ENCODE results near the gene SMIM38. TPM values are rescaled to one million over a fixed set of nuclear protein-coding genes. Genes with fewer than 3 reads are reported as not detected.

The SMIM38 gene
- total RNA-seq, 1 experiment from 2014 or later = 0.54 TPM

- H4K20me1 ChIP-seq (ENCODE audit: insufficient read depth) = no peaks in the 10 kb centered on the region
- DNase-seq (ENCODE audit: low read depth, low spot score) (no peak), ATAC-seq (no peak)
- intact Hi-C loops (cut with micrococcal nuclease) = no loop called here
- no peaks in the 10 kb centered on the region for H3K27me3 ChIP-seq (ENCODE audit: insufficient read depth, low read length)
- no peak overlapping the region for H3K4me2 ChIP-seq (ENCODE audit: low read length)
- peaks cover 34 to 48% of the 10 kb centered on the region in 2 experiments for H3K4me1 ChIP-seq (ENCODE audit: control insufficient read depth in 1 of 2, insufficient read depth in 2 of 2, low read length in 2 of 2)
- no peak overlapping the region for H3K4me3 ChIP-seq (replicated peaks in 1 of 2; ENCODE audit: low read depth in 1 of 2, low read length in 2 of 2)
- no peaks in the 10 kb centered on the region for H3K79me2 ChIP-seq (ENCODE audit: insufficient read depth, low read length)
- no peak overlapping the region for H2AFZ ChIP-seq (ENCODE audit: low read depth, low read length, poor library complexity, severe bottlenecking)
- BruUV-seq (replicated peaks) = no TSS peak
- H3K36me3 ChIP-seq (ENCODE audit: control insufficient read depth in 1 of 2, insufficient read depth in 2 of 2, low read length in 2 of 2) = no peaks in the 10 kb centered on the region
- ChIA-PET RAD21 (ENCODE audit: low non-redundant PET in 1 of 2, low total read pairs in 2 of 2, uncharacterized antibody in 2 of 2, unreplicated experiment in 2 of 2) (no interaction called here), CTCF (no interaction called here), POLR2A (no interaction called here)
- H3K27ac ChIP-seq (ENCODE audit: low read depth, low read length) = no peak overlapping the region
- H3K9me3 ChIP-seq (ENCODE audit: control insufficient read depth in 1 of 2, insufficient read depth in 1 of 2, low read depth in 1 of 2, low read length in 2 of 2) = peaks cover 0 to 3% of the 10 kb centered on the region in 2 experiments; a peak in 1 of 4 replicates
- no peaks in the 10 kb centered on the region for H3K9me2 ChIP-seq (ENCODE audit: insufficient read depth)
- no peak overlapping the region for H3K9ac ChIP-seq (ENCODE audit: low read length)
- TF ChIP-seq POLR2AphosphoS5 (IDR thresholded peaks at IDR 0.05; ENCODE audit: low read depth, low read length) = no peak
- no peak for TF ChIP-seq TCF7L2 (IDR thresholded peaks at IDR 0.05; ENCODE audit: borderline replicate concordance, extremely low read depth, insufficient read depth, insufficient read length)
- no peak for TF ChIP-seq POLR2A (IDR thresholded peaks at IDR 0.05; ENCODE audit: borderline replicate concordance, extremely low read depth, insufficient read depth, insufficient read length)
- TF ChIP-seq CBX3 (IDR thresholded peaks at IDR 0.05; ENCODE audit: low read depth) = no peak
- no peak for TF ChIP-seq EZH2 (IDR thresholded peaks at IDR 0.05)
- TF ChIP-seq JUND (IDR thresholded peaks at IDR 0.05) = no peak
- no peak for TF ChIP-seq EGR1 (IDR thresholded peaks at IDR 0.05; ENCODE audit: low read depth)
- TF ChIP-seq EZH2phosphoT487 (IDR thresholded peaks at IDR 0.05; ENCODE audit: borderline replicate concordance) = no peak
- no peak for TF ChIP-seq FOSL1 (IDR thresholded peaks at IDR 0.05; ENCODE audit: low read depth)
- no peak for TF ChIP-seq ZFX (IDR thresholded peaks at IDR 0.05)
- TF ChIP-seq CTCF (IDR thresholded peaks at IDR 0.05 in 2 of 3, conservative IDR thresholded peaks at IDR 0.05 in 1 of 3; ENCODE audit: borderline replicate concordance in 1 of 3, insufficient read depth in 1 of 3, low read depth in 2 of 3, low read length in 2 of 3) = no peak
Measured at GRCh38 chr11:69125861-69126260, 29.9 kb upstream of the SMIM38 start.
